ENCODE results near the gene AKT1S1.
A peak's percentile ranks its signal among the peaks of the same experiment; 100 is the strongest.

Gene AKT1S1

DNA sequence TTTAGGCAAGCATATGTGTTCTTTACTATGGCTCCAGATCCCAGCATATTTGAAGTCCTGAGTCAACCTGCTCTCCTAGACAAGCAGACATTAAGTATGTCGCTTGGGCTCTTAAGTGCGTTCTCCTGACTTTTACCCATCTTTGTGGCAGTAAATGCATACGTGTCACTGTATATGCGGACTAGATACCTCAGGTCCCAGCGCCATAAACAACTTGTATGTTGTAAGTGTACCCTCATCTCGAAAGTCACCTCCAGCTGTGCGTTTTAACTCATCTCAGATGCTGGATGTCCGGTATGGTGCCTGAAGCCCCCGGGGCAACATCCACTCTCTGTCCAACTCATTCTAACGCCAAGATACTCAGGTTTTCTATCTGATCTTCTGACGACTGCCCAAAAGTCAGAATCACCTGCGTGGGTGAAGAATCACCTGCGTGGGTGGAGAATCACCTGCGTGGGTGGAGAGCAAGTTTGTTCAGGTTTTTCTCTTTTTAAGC lies 24.5 kb downstream of the AKT1S1 start:
- WGBS (ENCODE audit: insufficient coverage), result 99% methylated on average over 9 of the region's 14 CpGs
- Histone ChIP-seq H3K36me3 (ENCODE audit: control insufficient read depth in 4 of 4, insufficient read depth in 4 of 4, low read length in 3 of 4) (peaks cover 0 to 32% (median 21%) of the 10 kb centered on the region in 4 experiments), H3K9me3 (ENCODE audit: control extremely low read depth in 1 of 5, control insufficient read depth in 4 of 5, insufficient read depth in 2 of 5, low read depth in 1 of 5, low read length in 4 of 5) (peaks cover 0 to 6% (median 0%) of the 10 kb centered on the region in 5 experiments), H3K27me3 (replicated peaks in 2 of 5; ENCODE audit: control insufficient read depth in 4 of 5, insufficient read depth in 5 of 5, low read length in 4 of 5) (no peaks in the 10 kb centered on the region), H3K4me3 (ENCODE audit: control insufficient read depth in 1 of 7, extremely low read depth in 1 of 7, insufficient read depth in 4 of 7, low read depth in 2 of 7, low read length in 6 of 7) (peak overlapping the region in 5 of 7 experiments; percentile 62 to 89 (median 82)), H3K27ac (ENCODE audit: insufficient read depth in 1 of 2, low read depth in 1 of 2, low read length in 2 of 2, poor library complexity in 1 of 2, severe bottlenecking in 2 of 2) (no peak overlapping the region), H3K4me1 (ENCODE audit: control extremely low read depth in 1 of 4, control insufficient read depth in 4 of 4, insufficient read depth in 4 of 4, low read length in 3 of 4) (peaks cover 7 to 38% (median 29%) of the 10 kb centered on the region in 4 experiments)
- no peak for DNase-seq
- POLR2A ChIA-PET, result no interaction called here
- CTCF ChIA-PET, result no interaction called here

DNA sequence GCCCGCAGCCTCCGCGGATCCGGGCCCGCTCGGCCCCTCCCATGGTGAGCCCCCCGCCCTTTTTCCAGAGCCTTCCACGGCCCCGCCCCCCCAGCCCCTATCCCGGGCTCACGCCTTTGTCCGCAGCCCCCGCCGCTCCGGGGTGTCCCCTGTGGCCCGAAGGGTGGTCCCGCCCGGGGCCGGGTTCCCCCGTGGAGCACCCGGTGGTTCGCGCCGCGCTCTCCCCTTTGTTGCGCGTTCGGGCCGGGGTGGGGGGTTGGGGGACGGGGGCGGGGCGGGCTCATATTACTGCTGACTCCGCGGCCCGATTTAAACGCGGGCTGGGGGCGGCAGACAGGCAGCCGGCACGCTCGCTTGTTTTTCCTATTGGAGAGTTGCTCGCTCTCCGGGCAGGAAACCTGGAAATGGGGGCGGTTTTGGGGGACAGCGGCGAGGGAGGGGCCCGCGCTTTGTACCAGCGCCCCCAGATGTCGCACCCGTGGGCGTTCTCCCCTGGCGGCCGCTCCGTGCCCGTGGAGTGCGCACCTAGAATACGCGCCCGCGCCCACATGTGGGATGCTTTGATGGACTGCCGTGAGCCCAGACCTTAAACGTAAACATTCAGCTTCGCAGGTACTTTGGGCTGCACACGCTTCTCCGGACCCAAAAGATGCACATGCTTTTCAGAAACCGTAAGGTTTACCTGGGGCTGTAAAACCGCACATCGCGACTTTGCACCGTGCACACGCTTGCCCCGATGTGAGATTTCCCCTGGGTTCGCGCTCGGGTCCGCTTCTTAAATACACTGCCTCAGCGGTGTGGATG lies 25.5 kb downstream of the AKT1S1 start:
- no peaks in the 10 kb centered on the region for H3K27me3 ChIP-seq (replicated peaks in 2 of 5; ENCODE audit: control insufficient read depth in 4 of 5, insufficient read depth in 5 of 5, low read length in 4 of 5)
- peak in 1 of 3 donors; percentile 25 for DNase-seq
- peaks cover 7 to 38% (median 29%) of the 10 kb centered on the region in 4 experiments for H3K4me1 ChIP-seq (ENCODE audit: control extremely low read depth in 1 of 4, control insufficient read depth in 4 of 4, insufficient read depth in 4 of 4, low read length in 3 of 4)
- H3K36me3 ChIP-seq (ENCODE audit: control insufficient read depth in 4 of 4, insufficient read depth in 4 of 4, low read length in 3 of 4), result peaks cover 0 to 23% (median 14%) of the 10 kb centered on the region in 4 experiments
- H3K4me3 ChIP-seq (ENCODE audit: control insufficient read depth in 1 of 7, extremely low read depth in 1 of 7, insufficient read depth in 4 of 7, low read depth in 2 of 7, low read length in 6 of 7), result peak overlapping the region; percentile 62 to 89 (median 84)
- whole genome bisulfite sequencing (ENCODE audit: insufficient coverage), result 3% methylated on average over 60 of the region's 78 CpGs
- H3K9me3 ChIP-seq (ENCODE audit: control extremely low read depth in 1 of 5, control insufficient read depth in 4 of 5, insufficient read depth in 2 of 5, low read depth in 1 of 5, low read length in 4 of 5), result peaks cover 0 to 6% (median 0%) of the 10 kb centered on the region in 5 experiments
- H3K27ac ChIP-seq (ENCODE audit: insufficient read depth in 1 of 2, low read depth in 1 of 2, low read length in 2 of 2, poor library complexity in 1 of 2, severe bottlenecking in 2 of 2), result peak overlapping the region in 1 of 2 experiments; percentile 93
- ChIA-PET POLR2A (interaction anchor here (0.8 to 2.1 kb wide), 5 partner anchors 12 to 78 kb away, joined by 3 to 9 read pairs (median 3); partner anchors contain the start of genes ATF5, FUZ and NUP62), CTCF (interaction anchor here (1.6 to 2.7 kb wide), 3 partner anchors 13 to 42 kb away, joined by 4 to 11 read pairs (median 10); no protein-coding TSS in a partner anchor)

DNA sequence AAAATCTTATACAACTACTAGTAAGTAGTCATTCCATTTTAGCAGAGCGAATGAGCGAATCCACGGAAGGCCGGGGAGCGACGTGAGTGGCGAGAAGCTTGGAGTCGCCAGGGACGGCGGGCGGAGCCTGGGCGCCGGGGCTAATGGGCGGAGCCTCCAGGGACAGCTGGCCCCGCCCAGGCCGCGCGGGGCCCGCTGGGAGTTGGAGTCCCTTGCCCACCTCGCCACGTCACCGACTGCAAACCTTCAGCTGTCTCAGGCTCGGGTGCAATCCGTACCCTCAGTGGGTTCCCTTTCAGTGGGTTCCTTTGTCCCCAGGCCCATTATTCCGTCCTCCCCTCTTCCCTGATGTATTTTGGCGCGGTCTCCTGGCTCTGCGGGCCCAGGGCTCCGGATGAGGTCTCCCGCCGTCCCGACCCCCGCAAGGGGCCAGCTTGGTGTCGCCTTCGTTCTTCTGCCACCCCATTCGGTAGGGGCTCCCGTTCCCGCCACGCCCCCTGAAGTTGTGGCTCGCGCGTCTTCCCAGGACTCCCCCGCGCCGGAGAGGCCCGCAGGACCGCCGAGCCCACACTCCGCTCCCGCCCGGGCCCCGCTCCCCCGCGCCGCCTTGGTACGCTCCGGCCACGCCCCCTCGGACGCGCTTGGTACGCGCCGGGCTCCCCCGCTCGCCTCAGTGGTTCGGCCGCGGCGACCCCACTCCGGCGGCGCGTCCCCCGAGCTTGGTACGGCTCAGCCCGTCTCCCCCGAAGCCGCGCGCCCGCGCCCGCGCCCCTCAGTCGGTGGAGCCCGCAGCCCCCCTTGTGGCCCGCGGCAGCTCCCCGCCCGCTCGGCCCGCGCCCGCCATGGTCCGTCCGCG lies 26.4 kb downstream of the AKT1S1 start, which contains the start of gene PTOV1:
PTOV1 (plus strand) TSS at position 673 of the 856 bp plus-strand sequence.
- peak within 1 kb of the TSS; percentile 62 to 89 (median 84) for H3K4me3 ChIP-seq (ENCODE audit: control insufficient read depth in 1 of 7, extremely low read depth in 1 of 7, insufficient read depth in 4 of 7, low read depth in 2 of 7, low read length in 6 of 7)
- ChIA-PET POLR2A (interaction anchor here (0.6 to 2.1 kb wide), 10 partner anchors 13 to 84 kb away, joined by 3 to 9 read pairs (median 4); partner anchors contain the start of genes AKT1S1, ATF5, FUZ and NUP62), CTCF (interaction anchor here (0.9 to 2.7 kb wide), 7 partner anchors 14 to 81 kb away, joined by 3 to 11 read pairs (median 4); partner anchors contain the start of gene FUZ)
- H3K27ac ChIP-seq (ENCODE audit: insufficient read depth in 1 of 2, low read depth in 1 of 2, low read length in 2 of 2, poor library complexity in 1 of 2, severe bottlenecking in 2 of 2), result peak within 1 kb of the TSS; percentile 90 to 93
- peaks cover 0 to 6% (median 0%) of the 10 kb centered on the region in 5 experiments for H3K9me3 ChIP-seq (ENCODE audit: control extremely low read depth in 1 of 5, control insufficient read depth in 4 of 5, insufficient read depth in 2 of 5, low read depth in 1 of 5, low read length in 4 of 5)
- H3K4me1 ChIP-seq (ENCODE audit: control extremely low read depth in 1 of 4, control insufficient read depth in 4 of 4, insufficient read depth in 4 of 4, low read length in 3 of 4), result peaks cover 7 to 38% (median 29%) of the 10 kb centered on the region in 4 experiments
- DNase-seq, result peak; percentile 91 to 95 (median 95)
- WGBS (ENCODE audit: insufficient coverage), result 5% methylated on average over 89 of the region's 98 CpGs
- H3K36me3 ChIP-seq (ENCODE audit: control insufficient read depth in 4 of 4, insufficient read depth in 4 of 4, low read length in 3 of 4), result peaks cover 0 to 15% (median 9%) of the 10 kb centered on the region in 4 experiments
- no peaks in the 10 kb centered on the region for H3K27me3 ChIP-seq (replicated peaks in 2 of 5; ENCODE audit: control insufficient read depth in 4 of 5, insufficient read depth in 5 of 5, low read length in 4 of 5)

DNA sequence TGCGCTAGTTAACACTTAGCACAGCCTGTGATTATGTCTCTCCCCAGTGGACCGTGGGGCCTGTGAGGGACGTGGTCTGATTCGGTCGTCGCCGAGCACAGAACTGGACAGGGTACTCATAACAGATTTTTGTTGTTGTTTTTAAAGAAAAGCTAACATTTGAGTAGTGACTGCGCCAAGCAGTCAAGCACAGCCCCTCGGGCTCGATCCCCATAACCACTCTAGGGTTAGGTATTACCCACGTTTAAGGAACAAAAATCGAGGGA lies 27.0 kb downstream of the AKT1S1 start:
- Histone ChIP-seq H3K9me3 (ENCODE audit: control extremely low read depth in 1 of 5, control insufficient read depth in 4 of 5, insufficient read depth in 2 of 5, low read depth in 1 of 5, low read length in 4 of 5) (peaks cover 0 to 6% (median 0%) of the 10 kb centered on the region in 5 experiments), H3K27me3 (replicated peaks in 2 of 5; ENCODE audit: control insufficient read depth in 4 of 5, insufficient read depth in 5 of 5, low read length in 4 of 5) (no peaks in the 10 kb centered on the region), H3K36me3 (ENCODE audit: control insufficient read depth in 4 of 4, insufficient read depth in 4 of 4, low read length in 3 of 4) (peaks cover 0 to 9% (median 5%) of the 10 kb centered on the region in 4 experiments), H3K4me3 (ENCODE audit: control insufficient read depth in 1 of 7, extremely low read depth in 1 of 7, insufficient read depth in 4 of 7, low read depth in 2 of 7, low read length in 6 of 7) (peak overlapping the region in 6 of 7 experiments; percentile 62 to 89 (median 83)), H3K4me1 (ENCODE audit: control extremely low read depth in 1 of 4, control insufficient read depth in 4 of 4, insufficient read depth in 4 of 4, low read length in 3 of 4) (peaks cover 7 to 38% (median 29%) of the 10 kb centered on the region in 4 experiments), H3K27ac (ENCODE audit: insufficient read depth in 1 of 2, low read depth in 1 of 2, low read length in 2 of 2, poor library complexity in 1 of 2, severe bottlenecking in 2 of 2) (peak overlapping the region; percentile 90 to 93)
- no peak for DNase-seq
- ChIA-PET CTCF (interaction anchor here (0.9 to 2.7 kb wide), 7 partner anchors 14 to 81 kb away, joined by 3 to 11 read pairs (median 4); partner anchors contain the start of gene FUZ), POLR2A (interaction anchor here (0.6 to 2.1 kb wide), 6 partner anchors 14 to 84 kb away, joined by 3 to 9 read pairs (median 5); partner anchors contain the start of genes AKT1S1, FUZ, PNKP and TBC1D17)
- WGBS (ENCODE audit: insufficient coverage), result 95% methylated on average over 4 of the region's 12 CpGs

DNA sequence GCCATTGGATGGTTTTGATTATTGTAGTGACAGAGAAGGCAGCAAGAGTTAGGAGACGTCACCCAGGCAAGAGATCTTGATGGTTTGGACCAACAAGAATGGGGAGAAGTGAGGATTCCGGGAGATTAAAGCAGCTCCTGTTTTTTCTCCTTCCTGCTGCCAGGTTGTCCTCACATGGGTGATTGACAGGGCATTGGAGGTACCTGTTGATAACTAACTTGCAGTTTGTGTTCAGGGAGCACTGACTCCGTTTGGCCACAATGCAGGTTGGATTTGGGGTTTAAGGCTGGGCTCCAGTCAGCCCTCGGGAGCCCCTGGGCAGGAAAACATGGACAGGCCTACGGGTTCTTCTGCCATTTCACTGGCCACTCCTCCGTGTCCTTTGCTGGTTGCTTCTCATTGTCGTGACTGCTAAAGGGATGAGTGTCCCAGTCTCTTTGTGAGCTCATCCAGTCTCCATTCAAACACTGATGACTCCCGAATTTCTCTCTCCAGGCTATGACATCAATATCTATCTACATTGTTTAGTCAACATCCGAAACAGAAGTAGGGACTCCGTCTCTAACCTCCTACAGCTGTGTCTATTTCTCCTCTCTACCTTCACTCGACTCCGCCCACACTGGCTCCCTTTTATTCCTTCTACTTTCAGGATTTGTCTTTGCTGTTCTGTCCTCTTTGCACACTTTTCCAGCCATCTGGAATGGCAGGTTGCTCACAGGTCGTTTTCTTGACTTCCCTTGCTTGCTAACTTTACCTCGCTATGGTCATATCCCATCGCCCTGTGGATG lies 27.5 kb downstream of the AKT1S1 start:
- Histone ChIP-seq H3K9me3 (ENCODE audit: control extremely low read depth in 1 of 5, control insufficient read depth in 4 of 5, insufficient read depth in 2 of 5, low read depth in 1 of 5, low read length in 4 of 5) (peaks cover 0 to 6% (median 0%) of the 10 kb centered on the region in 5 experiments), H3K27ac (ENCODE audit: insufficient read depth in 1 of 2, low read depth in 1 of 2, low read length in 2 of 2, poor library complexity in 1 of 2, severe bottlenecking in 2 of 2) (peak overlapping the region in 1 of 2 experiments; percentile 93), H3K4me3 (ENCODE audit: control insufficient read depth in 1 of 7, extremely low read depth in 1 of 7, insufficient read depth in 4 of 7, low read depth in 2 of 7, low read length in 6 of 7) (peak overlapping the region in 5 of 7 experiments; percentile 77 to 89 (median 84)), H3K4me1 (ENCODE audit: control extremely low read depth in 1 of 4, control insufficient read depth in 4 of 4, insufficient read depth in 4 of 4, low read length in 3 of 4) (peaks cover 7 to 38% (median 29%) of the 10 kb centered on the region in 4 experiments), H3K27me3 (replicated peaks in 2 of 5; ENCODE audit: control insufficient read depth in 4 of 5, insufficient read depth in 5 of 5, low read length in 4 of 5) (no peaks in the 10 kb centered on the region), H3K36me3 (ENCODE audit: control insufficient read depth in 4 of 4, insufficient read depth in 4 of 4, low read length in 3 of 4) (peaks cover 0 to 5% (median 2%) of the 10 kb centered on the region in 4 experiments)
- ChIA-PET CTCF (interaction anchor here (1.1 to 2.7 kb wide), 5 partner anchors 15 to 80 kb away, joined by 3 to 11 read pairs (median 4); no protein-coding TSS in a partner anchor), POLR2A (interaction anchor here (0.6 to 2.1 kb wide), 3 partner anchors 18 to 83 kb away, joined by 3 to 9 read pairs (median 3); partner anchors contain the start of genes FUZ and PNKP)
- 93% methylated on average over 15 of the region's 15 CpGs for WGBS (ENCODE audit: insufficient coverage)
- DNase-seq, result no peak

DNA sequence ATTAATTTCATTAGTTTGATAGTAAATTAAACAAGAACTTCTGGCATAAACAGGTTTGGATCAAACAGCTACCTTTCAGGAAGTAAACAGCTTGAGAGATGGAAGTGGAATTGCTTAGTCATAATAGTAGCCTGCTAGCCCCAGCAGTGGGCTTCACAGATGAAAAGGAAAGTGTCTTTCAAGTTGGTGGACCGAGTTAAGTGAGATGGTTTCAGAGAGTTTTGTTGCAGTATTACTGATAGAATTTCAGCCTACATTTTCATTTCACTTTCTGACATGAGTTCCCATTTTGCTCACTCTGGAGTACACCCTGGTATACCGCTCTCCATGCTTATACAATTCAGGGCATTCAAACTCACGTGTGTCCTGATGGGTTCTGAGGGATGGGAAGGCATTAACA lies 28.2 kb downstream of the AKT1S1 start:
- Histone ChIP-seq H3K4me3 (ENCODE audit: control insufficient read depth in 1 of 7, extremely low read depth in 1 of 7, insufficient read depth in 4 of 7, low read depth in 2 of 7, low read length in 6 of 7) (no peak overlapping the region), H3K27ac (ENCODE audit: insufficient read depth in 1 of 2, low read depth in 1 of 2, low read length in 2 of 2, poor library complexity in 1 of 2, severe bottlenecking in 2 of 2) (no peak overlapping the region), H3K36me3 (ENCODE audit: control insufficient read depth in 4 of 4, insufficient read depth in 4 of 4, low read length in 3 of 4) (no peaks in the 10 kb centered on the region), H3K9me3 (ENCODE audit: control extremely low read depth in 1 of 5, control insufficient read depth in 4 of 5, insufficient read depth in 2 of 5, low read depth in 1 of 5, low read length in 4 of 5) (peaks cover 0 to 6% (median 0%) of the 10 kb centered on the region in 5 experiments), H3K4me1 (ENCODE audit: control extremely low read depth in 1 of 4, control insufficient read depth in 4 of 4, insufficient read depth in 4 of 4, low read length in 3 of 4) (peaks cover 7 to 38% (median 29%) of the 10 kb centered on the region in 4 experiments), H3K27me3 (replicated peaks in 2 of 5; ENCODE audit: control insufficient read depth in 4 of 5, insufficient read depth in 5 of 5, low read length in 4 of 5) (no peaks in the 10 kb centered on the region)
- no peak for DNase-seq
- 100% methylated on average over 1 of the region's 3 CpGs for WGBS (ENCODE audit: insufficient coverage)
- CTCF ChIA-PET, result interaction anchor here (1.1 to 2.7 kb wide), 4 partner anchors 15 to 41 kb away, joined by 3 to 11 read pairs (median 5); no protein-coding TSS in a partner anchor
- POLR2A ChIA-PET, result no interaction called here
